H1 (cell line): ENCODE measurements around the gene COBLL1. TPM values are rescaled to one million over a fixed set of nuclear protein-coding genes. Genes with fewer than 3 reads are reported as not detected.

Source experiments
- CTCF ChIA-PET: fragments of 300-600 bp; sonication (Branson Sonifier 250); formaldehyde crosslinking; loops from one replicate; lab custom pipeline; 2021; ENCODE audit not compliant: partially characterized antibody; lab: Charles Lee
- POLR2A ChIA-PET: fragments of 300-600 bp; sonication (Branson Sonifier 250); formaldehyde crosslinking; loops from one replicate; lab custom pipeline; 2021; ENCODE audit warnings: inconsistent platforms; ENCODE audit not compliant: partially characterized antibody; lab: Charles Lee
- DNase-seq, 2 experiments: peaks; one replicate each; pipeline versions ENCODE4 v3.0.0 to v3.0.0-alpha.2; 2010 to 2022; ENCODE audit warnings: low spot score in 2 of 2, low read depth in 1 of 2, mixed read lengths in 1 of 2
- FAIRE-seq: peaks from 2 replicates; lab custom pipeline; 2011; peaks lifted over from hg19 to GRCh38; lab: Jason Lieb, UNC
- H2AFZ ChIP-seq: 2 replicates; pipeline ENCODE4 v1.8.1; 2012; ENCODE audit warnings: low read length, inconsistent platforms
- H2AK5ac ChIP-seq: 2 replicates; pipeline ENCODE4 v1.6.1; 2013; ENCODE audit warnings: low read depth, low read length
- H2BK120ac ChIP-seq: replicated peaks from 2 replicates; pipeline ENCODE3; 2013; ENCODE audit warnings: low read depth, low read length, inconsistent platforms
- H2BK12ac ChIP-seq: 2 replicates; pipeline ENCODE4 v1.6.1; 2013; ENCODE audit warnings: low read depth, low read length
- H2BK15ac ChIP-seq: 2 replicates; pipeline ENCODE4 v1.6.1; 2013; ENCODE audit warnings: low read length
- H2BK20ac ChIP-seq: 2 replicates; pipeline ENCODE4 v1.6.1; 2013; ENCODE audit warnings: low read length
- H2BK5ac ChIP-seq: 2 replicates; pipeline ENCODE4 v1.6.1; 2013; ENCODE audit warnings: low read depth, low read length
- H3K14ac ChIP-seq: 2 replicates; pipeline ENCODE4 v1.6.1; 2013; ENCODE audit warnings: inconsistent platforms; ENCODE audit not compliant: insufficient read length
- H3K18ac ChIP-seq: 2 replicates; pipeline ENCODE4 v1.6.1; 2013; ENCODE audit warnings: low read length; ENCODE audit errors: extremely low read depth
- H3K23ac ChIP-seq: 2 replicates; pipeline ENCODE4 v1.6.1; 2013; ENCODE audit warnings: inconsistent platforms; ENCODE audit not compliant: insufficient read length
- H3K23me2 ChIP-seq: 2 replicates; pipeline ENCODE4 v1.6.1; 2013; ENCODE audit warnings: low read depth, low read length
- H3K27ac ChIP-seq: 2 replicates; pipeline ENCODE4 v1.6.1; 2011; ENCODE audit warnings: low read depth, low read length, inconsistent platforms
- H3K27me3 ChIP-seq, 4 experiments: replicated peaks in 1 of 4; 1 replicate in 1 of 4; 2 replicates in 3 of 4; pipeline versions ENCODE4 v1.6.1 to v1.8.1; 2011 to 2013; ENCODE audit warnings: low read length in 3 of 4, mild to moderate bottlenecking in 3 of 4, inconsistent platforms in 2 of 4, mixed read lengths in 2 of 4, moderate library complexity in 1 of 4; ENCODE audit not compliant: control insufficient read depth in 3 of 4, insufficient read depth in 3 of 4; ENCODE audit errors: extremely low read depth in 1 of 4
- H3K36me3 ChIP-seq, 4 experiments: 2 replicates each; pipeline versions ENCODE4 v1.6.1 to v1.8.1; 2011 to 2013; ENCODE audit warnings: mild to moderate bottlenecking in 4 of 4, low read length in 3 of 4, moderate library complexity in 2 of 4, control low read depth in 1 of 4, inconsistent platforms in 1 of 4; ENCODE audit not compliant: insufficient read depth in 4 of 4, control insufficient read depth in 2 of 4
- H3K4ac ChIP-seq: replicated peaks from 2 replicates; pipeline ENCODE3; 2013; ENCODE audit warnings: low read length, low read depth, mixed read lengths, inconsistent platforms; ENCODE audit not compliant: insufficient read length
- H3K4me1 ChIP-seq, 4 experiments: replicated peaks in 1 of 4; 1 replicate in 1 of 4; 2 replicates in 3 of 4; pipeline versions ENCODE4 v1.6.1 to v1.8.1; 2011 to 2013; ENCODE audit warnings: low read length in 3 of 4, inconsistent platforms in 2 of 4, mixed read lengths in 1 of 4; ENCODE audit not compliant: insufficient read depth in 4 of 4, control insufficient read depth in 3 of 4
- H3K4me2 ChIP-seq, 2 experiments: 2 replicates each; pipeline versions ENCODE4 v1.6.1 to v1.8.1; 2011 to 2013; ENCODE audit warnings: low read depth in 2 of 2, low read length in 2 of 2, control low read depth in 1 of 2, inconsistent platforms in 1 of 2, mild to moderate bottlenecking in 1 of 2; ENCODE audit not compliant: insufficient read depth in 1 of 2
- H3K4me3 ChIP-seq, 4 experiments: fragments of 200-600, 300-600 bp in 1 of 4; sonication (generic), shearing (Covaris generic), sonication (Bioruptor Twin) in 1 of 4; 2 replicates each; pipeline versions ENCODE4 v1.5.1 to v1.8.1; 2011 to 2016; ENCODE audit warnings: low read length in 4 of 4, low read depth in 3 of 4, control low read depth in 2 of 4, inconsistent platforms in 2 of 4, mild to moderate bottlenecking in 2 of 4, mixed read lengths in 1 of 4, moderate library complexity in 1 of 4; ENCODE audit not compliant: insufficient read depth in 2 of 4; ENCODE audit errors: extremely low read depth in 1 of 4
- H3K56ac ChIP-seq: replicated peaks from 2 replicates; pipeline ENCODE3; 2013; ENCODE audit warnings: low read depth, mild to moderate bottlenecking, mixed read lengths, low read length, inconsistent platforms; ENCODE audit not compliant: insufficient read length
- H3K79me1 ChIP-seq: 2 replicates; pipeline ENCODE4 v1.6.1; 2013; ENCODE audit warnings: low read depth, low read length, control low read depth
- H3K79me2 ChIP-seq, 2 experiments: 2 replicates each; pipeline versions ENCODE4 v1.6.1 to v1.8.1; 2012 to 2013; ENCODE audit warnings: low read length in 2 of 2, mild to moderate bottlenecking in 2 of 2, inconsistent platforms in 1 of 2; ENCODE audit not compliant: insufficient read depth in 2 of 2, control insufficient read depth in 1 of 2
- H3K9ac ChIP-seq, 4 experiments: replicated peaks in 1 of 4; 1 replicate in 1 of 4; 2 replicates in 3 of 4; pipeline versions ENCODE4 v1.6.1 to v1.8.1; 2011 to 2013; ENCODE audit warnings: low read depth in 3 of 4, low read length in 3 of 4, control low read depth in 2 of 4, mild to moderate bottlenecking in 2 of 4, moderate library complexity in 2 of 4, inconsistent platforms in 1 of 4; ENCODE audit errors: extremely low read depth in 1 of 4
- H3K9me3 ChIP-seq, 2 experiments: 2 replicates each; pipeline versions ENCODE4 v1.6.1 to v1.8.1; 2012 to 2013; ENCODE audit warnings: mild to moderate bottlenecking in 2 of 2, moderate library complexity in 2 of 2, control low read depth in 1 of 2, inconsistent platforms in 1 of 2, low read depth in 1 of 2, low read length in 1 of 2, mixed read lengths in 1 of 2; ENCODE audit not compliant: insufficient read depth in 2 of 2
- H4K20me1 ChIP-seq, 2 experiments: replicated peaks in 1 of 2; 2 replicates each; pipeline versions ENCODE3 to v1.8.1; 2011 to 2013; ENCODE audit warnings: inconsistent platforms in 2 of 2, low read length in 2 of 2, mild to moderate bottlenecking in 1 of 2; ENCODE audit not compliant: insufficient read depth in 2 of 2, control insufficient read depth in 1 of 2
- H4K5ac ChIP-seq: 2 replicates; pipeline ENCODE4 v1.6.1; 2013; ENCODE audit warnings: low read length, low read depth, mixed read lengths, inconsistent platforms; ENCODE audit not compliant: insufficient read length
- H4K8ac ChIP-seq: 2 replicates; pipeline ENCODE4 v1.8.0; 2013; ENCODE audit warnings: mild to moderate bottlenecking, moderate library complexity, low read length, inconsistent platforms; ENCODE audit not compliant: insufficient read depth; ENCODE audit errors: extremely low read depth
- H4K91ac ChIP-seq: replicated peaks from 2 replicates; pipeline ENCODE3; 2013; ENCODE audit warnings: low read length, mixed read lengths, inconsistent platforms; ENCODE audit not compliant: insufficient read length
- CEBPB ChIP-seq: IDR thresholded peaks from 2 replicates; pipeline ENCODE4 v1.6.1; 2012; ENCODE audit warnings: low read depth, low read length
- EGR1 ChIP-seq: IDR thresholded peaks from 2 replicates; pipeline ENCODE4 v1.6.1; 2011; ENCODE audit warnings: low read depth, low read length, borderline replicate concordance
- EZH2 ChIP-seq: fragments of 200-600 bp; sonication (generic); IDR thresholded peaks from 2 replicates; pipeline ENCODE4 v1.7.1; 2012; ENCODE audit warnings: low read depth, mild to moderate bottlenecking, moderate library complexity, low read length, inconsistent platforms; ENCODE audit not compliant: severe bottlenecking
- GTF2F1 ChIP-seq: IDR thresholded peaks from 2 replicates; pipeline ENCODE4 v1.6.1; 2012; ENCODE audit warnings: low read depth, low read length, improper control_type of control experiment, borderline replicate concordance
- RAD21 ChIP-seq, 2 experiments: IDR thresholded peaks in 1 of 2; conservative IDR thresholded peaks in 1 of 2; 2 replicates each; pipeline ENCODE4 v1.6.1; 2011; ENCODE audit warnings: low read depth in 2 of 2, low read length in 2 of 2, improper control_type of control experiment in 1 of 2, inconsistent platforms in 1 of 2, mild to moderate bottlenecking in 1 of 2, moderate library complexity in 1 of 2
- WGBS, 2 experiments: shearing (Covaris generic) in 1 of 2; methylation state at CpG; one replicate each; pipeline versions ENCODE4 v1.1.6 to v1.1.7; 2013 to 2015; ENCODE audit warnings: low lambda C conversion rate in 2 of 2, mixed read lengths in 2 of 2, inconsistent platforms in 1 of 2, low coverage in 1 of 2, missing lambda C conversion rate in 1 of 2; ENCODE audit not compliant: insufficient replicate concordance in 2 of 2, insufficient coverage in 1 of 2, insufficient read length in 1 of 2; ENCODE audit errors: extremely low coverage in 1 of 2, missing lambda C conversion rate in 1 of 2; 5-methylcytosine and 5-hydroxymethylcytosine counted together
- polyA plus RNA-seq, 7 experiments: library from polyadenylated mRNA; depleted of rRNA in 3 of 7; stranded (reverse) in 5 of 7; unstranded in 2 of 7; fragments of >200 nt in 5 of 7; fragments of 200-250 nt in 2 of 7; gene quantifications; 1 replicate in 5 of 7; 2 replicates in 1 of 7; 4 replicates in 1 of 7; pipeline versions ENCODE4 v1.2.1 to v1.2.3, GENCODE V29; 2011 to 2013; ENCODE audit warnings: missing spikeins in 2 of 7, mixed read lengths in 2 of 7
- total RNA-seq: library from RNA; stranded (reverse); fragmentation: NEBNext Ultra II Directional; extraction: Animal tissue kit (Norgen Biotek cat#: 25700); gene quantifications from 2 replicates; pipeline ENCODE4 v1.2.1, GENCODE V29; 2021
- TF ChIP-seq, protein P1 (sequence below): IDR thresholded peaks from 2 replicates; pipeline ENCODE4 v1.6.1; 2012; ENCODE audit warnings: low read length, inconsistent platforms
- TF ChIP-seq, protein P2 (sequence below), 3 experiments: IDR thresholded peaks; 1 replicate in 2 of 3; 2 replicates in 1 of 3; pipeline versions ENCODE4 v1.5.1 to v1.6.1; 2011; ENCODE audit warnings: low read length in 3 of 3, mild to moderate bottlenecking in 3 of 3, inconsistent platforms in 2 of 3, low read depth in 1 of 3, moderate library complexity in 1 of 3; ENCODE audit not compliant: insufficient read depth in 1 of 3; ENCODE audit errors: control extremely low read depth in 1 of 3

Gene COBLL1
- total and polyA plus RNA-seq, 2 of the 8 experiments (the other 6 are each of a cell fraction or from before 2014, with no cell fraction given): 2.2 to 6.2 TPM

DNA sequence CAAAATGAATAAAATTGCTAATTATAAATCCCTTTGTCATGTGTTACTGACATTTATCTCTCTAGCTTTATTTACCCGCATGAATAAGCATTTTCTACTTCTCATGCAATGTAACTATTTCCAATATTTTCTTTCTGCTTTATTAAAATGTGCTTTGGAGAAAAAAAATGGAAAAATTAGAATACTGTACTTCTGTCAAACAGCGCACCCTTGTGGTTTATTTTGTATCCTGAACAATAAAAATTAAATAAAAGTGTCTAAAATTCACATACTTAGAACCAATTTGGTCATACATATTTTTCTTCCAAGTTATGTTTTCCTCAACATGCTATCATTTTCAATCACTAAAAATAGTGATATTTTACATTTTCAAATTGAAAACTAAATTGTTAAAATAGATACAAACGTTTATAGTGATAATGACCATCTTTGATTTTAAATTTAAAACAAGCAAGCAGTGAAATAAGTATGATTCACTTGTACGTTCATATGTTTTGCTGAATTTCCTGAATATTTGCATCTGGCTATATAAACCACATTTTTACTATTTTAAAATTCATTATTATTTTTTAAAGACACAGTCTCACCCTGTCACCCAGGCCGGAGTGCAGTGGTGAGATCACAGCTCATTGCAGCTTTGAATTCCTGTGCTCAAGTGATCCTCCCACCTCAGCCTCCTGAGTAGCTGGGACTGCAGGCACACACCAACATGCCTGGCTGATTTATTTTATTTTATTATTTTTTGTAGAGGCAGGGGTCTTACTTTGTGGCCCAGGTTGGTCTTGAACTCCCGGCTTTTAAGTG, 124.4 kb downstream of the COBLL1 start:
- ChIA-PET POLR2A (no interaction called here), CTCF (interaction anchor here (0.7 to 2.6 kb wide), 16 partner anchors 8 to 301 kb away, joined by 3 to 15 read pairs (median 3); no protein-coding TSS in a partner anchor)
- no peak for TF ChIP-seq EGR1
- no peak for TF ChIP-seq GTF2F1
- no peak for TF ChIP-seq CEBPB
- TF ChIP-seq, protein P1, sequence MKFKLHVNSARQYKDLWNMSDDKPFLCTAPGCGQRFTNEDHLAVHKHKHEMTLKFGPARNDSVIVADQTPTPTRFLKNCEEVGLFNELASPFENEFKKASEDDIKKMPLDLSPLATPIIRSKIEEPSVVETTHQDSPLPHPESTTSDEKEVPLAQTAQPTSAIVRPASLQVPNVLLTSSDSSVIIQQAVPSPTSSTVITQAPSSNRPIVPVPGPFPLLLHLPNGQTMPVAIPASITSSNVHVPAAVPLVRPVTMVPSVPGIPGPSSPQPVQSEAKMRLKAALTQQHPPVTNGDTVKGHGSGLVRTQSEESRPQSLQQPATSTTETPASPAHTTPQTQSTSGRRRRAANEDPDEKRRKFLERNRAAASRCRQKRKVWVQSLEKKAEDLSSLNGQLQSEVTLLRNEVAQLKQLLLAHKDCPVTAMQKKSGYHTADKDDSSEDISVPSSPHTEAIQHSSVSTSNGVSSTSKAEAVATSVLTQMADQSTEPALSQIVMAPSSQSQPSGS: no peak
- TF ChIP-seq, protein P2, sequence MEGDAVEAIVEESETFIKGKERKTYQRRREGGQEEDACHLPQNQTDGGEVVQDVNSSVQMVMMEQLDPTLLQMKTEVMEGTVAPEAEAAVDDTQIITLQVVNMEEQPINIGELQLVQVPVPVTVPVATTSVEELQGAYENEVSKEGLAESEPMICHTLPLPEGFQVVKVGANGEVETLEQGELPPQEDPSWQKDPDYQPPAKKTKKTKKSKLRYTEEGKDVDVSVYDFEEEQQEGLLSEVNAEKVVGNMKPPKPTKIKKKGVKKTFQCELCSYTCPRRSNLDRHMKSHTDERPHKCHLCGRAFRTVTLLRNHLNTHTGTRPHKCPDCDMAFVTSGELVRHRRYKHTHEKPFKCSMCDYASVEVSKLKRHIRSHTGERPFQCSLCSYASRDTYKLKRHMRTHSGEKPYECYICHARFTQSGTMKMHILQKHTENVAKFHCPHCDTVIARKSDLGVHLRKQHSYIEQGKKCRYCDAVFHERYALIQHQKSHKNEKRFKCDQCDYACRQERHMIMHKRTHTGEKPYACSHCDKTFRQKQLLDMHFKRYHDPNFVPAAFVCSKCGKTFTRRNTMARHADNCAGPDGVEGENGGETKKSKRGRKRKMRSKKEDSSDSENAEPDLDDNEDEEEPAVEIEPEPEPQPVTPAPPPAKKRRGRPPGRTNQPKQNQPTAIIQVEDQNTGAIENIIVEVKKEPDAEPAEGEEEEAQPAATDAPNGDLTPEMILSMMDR (IDR thresholded peaks at IDR 0.05; ENCODE audit: control extremely low read depth in 1 of 3, insufficient read depth in 1 of 3, low read depth in 1 of 3, low read length in 3 of 3): peak in 2 of 3 experiments; percentile 25 to 44; a peak in 2 of 4 replicates
- TF ChIP-seq RAD21 (IDR thresholded peaks at IDR 0.05 in 1 of 2, conservative IDR thresholded peaks at IDR 0.05 in 1 of 2; ENCODE audit: low read depth in 2 of 2, low read length in 2 of 2): peak in 1 of 2 experiments; percentile 42; a peak in 3 of 4 replicates
- no peak for TF ChIP-seq EZH2
- H4K91ac ChIP-seq: no peak overlapping the region
- WGBS, 2 experiments: 62% methylated on average over 6 of the region's 6 CpGs; no CpG with 5 or more reads in 1 of the 2 experiments
- H3K27me3 ChIP-seq: no peaks in the 10 kb centered on the region
- DNase-seq (no peak), FAIRE-seq (no peak)
- H2BK20ac ChIP-seq: no peak overlapping the region
- H4K5ac ChIP-seq: no peak overlapping the region
- no peak overlapping the region for H3K4me2 ChIP-seq
- no peak overlapping the region for H4K8ac ChIP-seq
- peaks cover 0 to 3% (median 0%) of the 10 kb centered on the region in 4 experiments; a peak in 1 of 7 replicates for H3K4me1 ChIP-seq
- no peak overlapping the region for H3K18ac ChIP-seq
- H3K4ac ChIP-seq: no peak overlapping the region
- H3K4me3 ChIP-seq: no peak overlapping the region
- H2BK5ac ChIP-seq: no peak overlapping the region
- H3K14ac ChIP-seq: no peak overlapping the region
- H3K56ac ChIP-seq: no peak overlapping the region
- no peaks in the 10 kb centered on the region for H4K20me1 ChIP-seq
- H3K36me3 ChIP-seq: no peaks in the 10 kb centered on the region; a peak in 1 of 8 replicates
- H2BK15ac ChIP-seq: no peak overlapping the region
- no peaks in the 10 kb centered on the region for H3K79me2 ChIP-seq
- H3K9me3 ChIP-seq: no peaks in the 10 kb centered on the region
- no peak overlapping the region for H2BK12ac ChIP-seq
- H2AK5ac ChIP-seq: no peak overlapping the region
- H3K23ac ChIP-seq: no peak overlapping the region
- no peaks in the 10 kb centered on the region for H3K79me1 ChIP-seq
- H3K27ac ChIP-seq: no peak overlapping the region
- no peaks in the 10 kb centered on the region for H3K23me2 ChIP-seq
- H2AFZ ChIP-seq: no peak overlapping the region
- no peak overlapping the region for H2BK120ac ChIP-seq
- no peak overlapping the region for H3K9ac ChIP-seq
